ENCODE data around the gene ADAMTSL4. TPM values are rescaled to one million over a fixed set of nuclear protein-coding genes. Genes with fewer than 3 reads are reported as not detected.

The ADAMTSL4 gene
- total RNA-seq, 1 experiment from 2014 or later: 0.42 TPM

DNA sequence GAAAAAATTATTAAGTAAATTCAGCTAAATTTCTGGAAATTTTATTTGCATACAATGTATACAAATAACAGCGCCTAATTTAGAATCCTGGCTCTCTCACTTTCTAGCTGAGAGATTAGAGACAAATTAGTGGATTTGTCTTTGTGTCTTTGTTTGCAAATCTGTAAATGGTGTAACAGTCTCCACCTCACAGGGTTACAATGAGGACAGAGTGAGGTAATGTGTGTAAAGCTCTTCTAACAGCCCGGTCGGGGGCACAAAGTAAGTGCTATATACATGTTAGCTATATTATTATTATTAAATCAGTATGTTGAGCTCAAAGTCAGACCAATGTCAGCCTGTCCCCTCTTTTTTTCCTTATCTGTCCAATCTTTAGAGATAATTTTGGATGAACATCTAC, 5.0 kb upstream of the ADAMTSL4 start:
- no peaks in the 10 kb centered on the region for H3K27me3 ChIP-seq (replicated peaks)
- no peak for DNase-seq (ENCODE audit: low read depth in 1 of 2, low spot score in 2 of 2)
- no peaks in the 10 kb centered on the region for H3K9me3 ChIP-seq (replicated peaks)
- peaks cover 7% of the 10 kb centered on the region; the same call in 1 of the 2 replicates for H3K4me1 ChIP-seq (replicated peaks)
- no peaks in the 10 kb centered on the region for H3K36me3 ChIP-seq
- H3K4me3 ChIP-seq: no peak overlapping the region
- H3K27ac ChIP-seq: no peak overlapping the region

DNA sequence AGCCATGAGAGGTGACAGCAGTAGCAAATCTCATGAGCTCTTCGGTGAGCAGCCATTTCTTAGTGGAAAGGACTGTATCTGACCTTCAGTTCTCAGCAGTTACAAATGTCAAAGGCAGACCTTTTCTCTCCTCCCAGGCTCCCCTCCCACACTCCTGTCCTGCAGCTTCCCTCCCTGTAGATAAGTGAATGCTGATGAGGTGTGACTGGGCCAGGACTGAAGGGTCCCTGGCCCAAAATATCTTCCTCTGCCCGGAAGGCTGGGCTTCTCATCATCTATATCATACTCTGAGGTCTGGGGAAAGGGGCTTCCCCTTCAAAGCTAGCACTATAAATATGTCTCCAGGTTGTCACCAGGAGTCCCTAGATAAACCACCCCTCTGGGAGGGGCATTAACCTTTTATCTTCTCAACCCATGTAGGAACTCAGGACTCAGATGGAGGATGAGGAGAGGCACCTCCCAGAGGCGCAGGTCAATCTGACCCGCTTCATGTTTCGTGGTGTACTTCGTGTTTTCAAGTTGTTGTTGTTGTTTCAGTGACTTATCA, 3.6 kb upstream of the ADAMTSL4 start:
- no peak overlapping the region for H3K27ac ChIP-seq
- no peak for DNase-seq (ENCODE audit: low read depth in 1 of 2, low spot score in 2 of 2)
- peaks cover 12% of the 10 kb centered on the region for H3K4me1 ChIP-seq (replicated peaks)
- no peak overlapping the region for H3K4me3 ChIP-seq
- H3K9me3 ChIP-seq (replicated peaks): no peaks in the 10 kb centered on the region
- H3K36me3 ChIP-seq: no peaks in the 10 kb centered on the region
- no peaks in the 10 kb centered on the region for H3K27me3 ChIP-seq (replicated peaks)

DNA sequence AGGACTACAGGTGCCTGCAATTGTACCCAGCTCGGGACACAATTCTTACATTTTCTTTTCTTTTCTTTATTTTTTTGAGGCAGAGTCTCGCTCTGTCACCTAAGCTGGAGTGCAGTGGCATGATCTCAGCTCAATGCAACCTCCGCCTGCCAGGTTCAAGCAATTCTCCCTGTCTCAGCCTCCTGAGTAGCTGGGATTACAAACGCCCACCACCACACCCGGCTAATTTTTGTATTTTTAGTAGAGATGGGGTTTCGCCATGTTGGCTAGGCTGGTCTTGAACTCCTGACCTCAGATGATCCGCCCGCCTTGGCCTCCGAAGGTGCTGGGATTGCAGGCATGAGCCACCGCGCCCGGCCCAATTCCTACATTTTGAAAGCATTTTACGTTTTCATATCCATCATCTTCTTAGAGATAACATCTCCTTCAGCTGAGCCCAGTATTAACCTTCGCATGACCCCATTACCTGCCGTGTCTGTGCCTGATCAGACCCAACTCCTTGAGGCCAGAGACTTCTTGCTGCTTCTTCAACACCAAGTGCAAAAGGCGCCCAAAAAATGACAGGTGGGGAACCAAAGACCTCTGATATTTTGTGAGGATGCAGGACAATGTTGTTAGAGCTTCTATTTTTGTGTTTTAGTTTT, 2.8 kb upstream of the ADAMTSL4 start:
- no peak for DNase-seq (ENCODE audit: low read depth in 1 of 2, low spot score in 2 of 2)
- H3K9me3 ChIP-seq (replicated peaks): no peaks in the 10 kb centered on the region
- peaks cover 12% of the 10 kb centered on the region for H3K4me1 ChIP-seq (replicated peaks)
- no peaks in the 10 kb centered on the region for H3K27me3 ChIP-seq (replicated peaks)
- H3K36me3 ChIP-seq: no peaks in the 10 kb centered on the region
- H3K4me3 ChIP-seq: no peak overlapping the region
- no peak overlapping the region for H3K27ac ChIP-seq

DNA sequence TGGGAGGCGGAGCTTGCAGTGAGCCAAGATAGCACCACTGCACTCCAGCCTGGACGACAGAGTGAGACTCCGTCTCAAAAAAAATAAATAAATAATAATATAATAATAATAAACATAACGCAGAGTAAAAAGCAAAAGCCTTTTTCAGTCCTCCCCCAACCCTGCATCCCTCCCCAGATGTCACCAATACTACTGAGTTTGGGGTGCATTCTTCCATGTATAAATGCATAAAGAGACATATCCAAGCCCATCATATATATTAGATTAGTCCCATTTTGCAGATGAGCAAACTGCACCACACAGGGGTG, 930 bp upstream of the ADAMTSL4 start:
- no peak overlapping the region for H3K27ac ChIP-seq
- H3K9me3 ChIP-seq (replicated peaks): no peaks in the 10 kb centered on the region
- H3K36me3 ChIP-seq: no peaks in the 10 kb centered on the region
- H3K4me3 ChIP-seq: peak overlapping the region; percentile 43
- H3K27me3 ChIP-seq (replicated peaks): no peaks in the 10 kb centered on the region
- no peak for DNase-seq (ENCODE audit: low read depth in 1 of 2, low spot score in 2 of 2)
- H3K4me1 ChIP-seq (replicated peaks): peaks cover 16% of the 10 kb centered on the region

DNA sequence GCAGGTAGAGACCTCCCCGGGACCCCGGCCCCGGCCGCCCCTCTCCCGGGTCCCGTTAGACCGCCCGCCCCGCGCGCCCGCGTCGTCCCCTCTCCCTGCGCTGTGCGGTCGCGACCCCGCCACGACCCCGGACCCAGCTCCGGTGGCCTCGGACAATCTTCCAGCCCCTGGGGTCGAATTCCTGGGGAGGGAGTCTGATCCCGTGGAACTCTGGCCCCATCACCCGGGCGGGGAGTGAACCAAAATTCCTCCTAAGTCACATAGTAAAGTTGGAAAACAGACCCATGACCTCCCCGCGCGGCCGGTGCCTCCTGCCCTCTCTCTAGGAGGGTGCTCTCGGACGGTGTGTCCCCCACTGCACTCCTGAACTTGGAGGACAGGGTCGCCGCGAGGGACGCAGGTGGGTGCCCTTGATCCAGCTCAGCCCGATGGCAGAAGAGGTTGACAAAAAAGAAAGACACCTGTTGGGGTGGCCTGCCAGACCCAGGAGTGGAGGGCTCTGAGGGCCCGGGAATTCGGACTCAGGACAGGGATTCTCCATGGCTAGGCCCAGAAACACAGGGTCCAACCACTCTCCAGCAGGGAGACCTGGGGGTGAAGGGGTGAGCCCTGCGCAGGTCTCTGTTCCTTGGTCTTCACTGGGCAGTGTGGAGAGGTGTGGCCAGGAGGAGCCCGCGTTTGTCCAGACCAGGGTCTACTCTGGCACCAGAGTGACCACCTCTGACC, 451 bp downstream of the ADAMTSL4 start:
- no peak for DNase-seq (ENCODE audit: low read depth in 1 of 2, low spot score in 2 of 2)
- no peaks in the 10 kb centered on the region for H3K36me3 ChIP-seq
- no peaks in the 10 kb centered on the region for H3K27me3 ChIP-seq (replicated peaks)
- H3K27ac ChIP-seq: no peak overlapping the region
- H3K9me3 ChIP-seq (replicated peaks): no peaks in the 10 kb centered on the region
- peak overlapping the region; percentile 43 for H3K4me3 ChIP-seq
- H3K4me1 ChIP-seq (replicated peaks): peaks cover 16% of the 10 kb centered on the region

DNA sequence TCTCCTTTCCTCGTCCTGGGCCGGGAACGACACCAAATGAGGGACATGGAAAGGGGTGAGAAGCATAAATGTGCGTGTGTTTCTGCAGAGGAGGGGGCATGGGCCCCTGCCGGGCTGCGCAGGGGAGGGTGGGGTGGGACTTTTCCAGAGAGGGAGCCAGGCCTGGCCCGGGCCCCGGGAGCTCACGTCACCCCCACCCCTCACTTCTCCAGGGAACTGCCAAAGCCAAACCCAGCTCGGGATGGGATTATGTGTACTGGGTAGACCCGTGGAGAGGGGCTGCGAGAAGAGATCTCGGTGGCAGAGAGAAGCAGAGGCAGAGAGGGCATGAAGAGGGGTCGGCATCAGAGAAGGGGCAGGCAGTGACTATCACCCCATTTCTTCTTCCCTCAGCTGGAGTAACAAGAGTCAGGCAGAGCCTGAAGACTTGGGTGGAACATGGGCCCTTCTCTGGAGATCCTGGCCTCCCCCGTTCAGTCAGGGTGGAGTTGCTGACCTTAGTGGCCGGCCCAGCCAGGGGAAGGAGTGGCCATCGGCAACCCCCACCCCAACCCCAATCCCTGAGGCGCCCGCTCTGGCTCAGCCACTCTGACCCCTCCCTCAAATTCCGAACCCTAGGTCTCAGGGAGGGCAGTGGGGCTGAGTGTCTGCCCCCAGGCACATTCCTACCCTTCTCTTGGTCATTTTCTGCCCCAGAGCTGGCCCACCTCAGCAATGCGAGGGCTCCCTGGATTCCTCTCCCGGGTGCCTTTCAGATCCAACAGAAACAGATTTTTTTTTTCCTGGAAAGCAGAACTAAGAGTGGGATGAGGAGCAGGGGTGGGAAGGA, 1.2 kb downstream of the ADAMTSL4 start:
- no peak for DNase-seq (ENCODE audit: low read depth in 1 of 2, low spot score in 2 of 2)
- H3K27ac ChIP-seq: no peak overlapping the region
- no peaks in the 10 kb centered on the region for H3K36me3 ChIP-seq
- H3K9me3 ChIP-seq (replicated peaks): no peaks in the 10 kb centered on the region
- H3K27me3 ChIP-seq (replicated peaks): no peaks in the 10 kb centered on the region
- H3K4me3 ChIP-seq: no peak overlapping the region
- peaks cover 16% of the 10 kb centered on the region for H3K4me1 ChIP-seq (replicated peaks)

DNA sequence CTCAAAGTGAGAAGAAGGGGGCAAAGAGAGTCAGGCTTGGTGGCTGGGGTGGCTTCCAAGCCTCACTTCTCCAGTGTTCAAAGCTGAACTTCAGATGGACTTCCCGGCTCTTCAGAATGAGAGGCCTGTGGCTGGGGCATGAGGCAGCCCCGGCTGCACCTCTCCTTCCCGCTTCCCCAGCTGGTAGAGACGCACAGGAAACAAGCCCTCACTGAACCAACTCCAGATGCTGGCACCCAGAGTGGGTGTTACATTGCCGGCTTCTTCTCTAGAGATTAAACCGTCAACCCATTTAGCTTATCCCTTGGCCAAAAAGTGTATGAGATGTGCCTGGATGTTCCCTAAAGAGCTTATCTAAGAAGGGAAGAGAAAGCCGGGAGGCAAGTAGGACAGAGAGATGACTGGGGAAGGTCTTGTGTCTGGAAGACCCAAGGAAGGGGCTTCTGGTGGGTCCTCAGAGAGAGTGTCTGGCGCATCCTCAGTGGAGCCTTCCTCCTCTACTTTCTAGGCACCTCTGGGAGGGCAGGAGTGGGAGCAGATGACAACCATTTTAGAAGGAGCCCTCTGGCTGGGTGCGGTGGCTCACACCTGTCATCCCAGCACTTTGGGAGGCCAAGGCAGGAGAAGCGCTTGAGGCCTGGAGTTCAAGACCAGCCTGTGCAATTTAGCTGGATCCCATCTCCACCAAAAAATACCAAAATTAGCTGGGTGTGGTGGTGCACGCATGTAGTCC, 2.0 kb downstream of the ADAMTSL4 start:
- Histone ChIP-seq H3K4me3 (no peak overlapping the region), H3K27me3 (replicated peaks) (no peaks in the 10 kb centered on the region), H3K27ac (no peak overlapping the region), H3K9me3 (replicated peaks) (no peaks in the 10 kb centered on the region), H3K4me1 (replicated peaks) (peaks cover 16% of the 10 kb centered on the region), H3K36me3 (no peaks in the 10 kb centered on the region)
- DNase-seq (ENCODE audit: low read depth in 1 of 2, low spot score in 2 of 2): no peak

DNA sequence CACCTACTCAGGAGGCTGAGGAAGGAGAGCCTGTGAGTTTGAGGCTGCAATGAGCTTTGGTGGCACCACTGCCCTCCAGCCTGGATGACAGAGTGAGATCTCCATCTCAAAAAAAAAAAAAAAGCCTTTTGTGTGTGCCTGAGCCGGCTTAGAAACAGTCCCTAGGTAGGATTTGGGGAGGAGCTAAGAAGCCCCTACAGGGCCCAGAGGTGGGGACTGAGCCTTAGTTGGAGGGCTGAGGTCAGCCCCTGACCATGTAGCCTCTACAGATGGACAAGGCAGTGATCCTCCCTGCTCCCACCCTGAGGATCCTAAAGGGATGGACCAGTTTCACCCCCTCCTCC, 2.5 kb downstream of the ADAMTSL4 start:
- Histone ChIP-seq H3K27ac (no peak overlapping the region), H3K36me3 (no peaks in the 10 kb centered on the region), H3K9me3 (replicated peaks) (no peaks in the 10 kb centered on the region), H3K27me3 (replicated peaks) (no peaks in the 10 kb centered on the region), H3K4me1 (replicated peaks) (peaks cover 16% of the 10 kb centered on the region), H3K4me3 (no peak overlapping the region)
- no peak for DNase-seq (ENCODE audit: low read depth in 1 of 2, low spot score in 2 of 2)

DNA sequence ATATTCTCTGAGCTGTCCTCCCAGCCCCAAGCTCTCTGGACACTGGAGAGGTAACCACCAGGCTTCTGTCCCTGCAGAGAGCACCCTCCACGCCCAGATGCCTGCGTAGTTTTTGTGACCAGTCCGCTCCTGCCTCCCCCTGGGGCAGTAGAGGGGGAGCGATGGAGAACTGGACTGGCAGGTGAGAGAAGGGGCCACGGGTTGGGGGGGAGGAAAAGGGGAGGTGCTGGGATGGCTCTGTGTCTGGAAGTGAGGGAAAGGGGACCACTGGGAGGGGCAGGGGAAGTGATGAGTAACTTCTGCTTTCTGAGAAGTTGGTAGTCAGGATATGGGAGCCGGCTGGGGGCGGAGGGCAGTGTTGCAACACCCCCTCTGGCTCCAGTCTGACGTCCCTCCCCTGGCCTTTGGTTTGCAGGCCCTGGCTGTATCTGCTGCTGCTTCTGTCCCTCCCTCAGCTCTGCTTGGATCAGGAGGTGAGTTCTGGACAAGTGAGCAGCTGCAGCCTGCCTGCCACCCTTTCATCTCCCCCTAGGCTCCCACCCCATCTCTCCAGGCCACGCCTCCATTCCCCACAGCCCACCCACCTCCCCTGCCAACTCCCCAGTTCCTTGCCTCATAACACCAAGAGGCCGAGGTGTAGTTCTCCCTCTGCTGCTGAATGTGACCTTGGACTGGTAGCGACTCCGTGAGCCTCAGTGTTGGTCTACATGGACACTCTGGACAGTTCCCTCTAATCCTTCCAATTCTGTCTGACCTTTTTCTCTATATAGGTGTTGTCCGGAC, 3.1 kb downstream of the ADAMTSL4 start:
- Histone ChIP-seq H3K27me3 (replicated peaks) (no peaks in the 10 kb centered on the region), H3K27ac (no peak overlapping the region), H3K4me3 (no peak overlapping the region), H3K9me3 (replicated peaks) (no peaks in the 10 kb centered on the region), H3K36me3 (no peaks in the 10 kb centered on the region), H3K4me1 (replicated peaks) (peaks cover 16% of the 10 kb centered on the region)
- DNase-seq (ENCODE audit: low read depth in 1 of 2, low spot score in 2 of 2): no peak

DNA sequence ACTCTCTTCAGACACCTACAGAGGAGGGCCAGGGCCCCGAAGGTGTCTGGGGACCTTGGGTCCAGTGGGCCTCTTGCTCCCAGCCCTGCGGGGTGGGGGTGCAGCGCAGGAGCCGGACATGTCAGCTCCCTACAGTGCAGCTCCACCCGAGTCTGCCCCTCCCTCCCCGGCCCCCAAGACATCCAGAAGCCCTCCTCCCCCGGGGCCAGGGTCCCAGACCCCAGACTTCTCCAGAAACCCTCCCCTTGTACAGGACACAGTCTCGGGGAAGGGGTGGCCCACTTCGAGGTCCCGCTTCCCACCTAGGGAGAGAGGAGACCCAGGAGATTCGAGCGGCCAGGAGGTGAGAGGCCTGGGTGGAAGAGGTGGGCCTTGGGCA, 3.7 kb downstream of the ADAMTSL4 start:
- no peak for DNase-seq (ENCODE audit: low read depth in 1 of 2, low spot score in 2 of 2)
- no peaks in the 10 kb centered on the region for H3K9me3 ChIP-seq (replicated peaks)
- no peaks in the 10 kb centered on the region for H3K36me3 ChIP-seq
- peaks cover 16% of the 10 kb centered on the region for H3K4me1 ChIP-seq (replicated peaks)
- H3K4me3 ChIP-seq: no peak overlapping the region
- H3K27ac ChIP-seq: no peak overlapping the region
- H3K27me3 ChIP-seq (replicated peaks): no peaks in the 10 kb centered on the region

DNA sequence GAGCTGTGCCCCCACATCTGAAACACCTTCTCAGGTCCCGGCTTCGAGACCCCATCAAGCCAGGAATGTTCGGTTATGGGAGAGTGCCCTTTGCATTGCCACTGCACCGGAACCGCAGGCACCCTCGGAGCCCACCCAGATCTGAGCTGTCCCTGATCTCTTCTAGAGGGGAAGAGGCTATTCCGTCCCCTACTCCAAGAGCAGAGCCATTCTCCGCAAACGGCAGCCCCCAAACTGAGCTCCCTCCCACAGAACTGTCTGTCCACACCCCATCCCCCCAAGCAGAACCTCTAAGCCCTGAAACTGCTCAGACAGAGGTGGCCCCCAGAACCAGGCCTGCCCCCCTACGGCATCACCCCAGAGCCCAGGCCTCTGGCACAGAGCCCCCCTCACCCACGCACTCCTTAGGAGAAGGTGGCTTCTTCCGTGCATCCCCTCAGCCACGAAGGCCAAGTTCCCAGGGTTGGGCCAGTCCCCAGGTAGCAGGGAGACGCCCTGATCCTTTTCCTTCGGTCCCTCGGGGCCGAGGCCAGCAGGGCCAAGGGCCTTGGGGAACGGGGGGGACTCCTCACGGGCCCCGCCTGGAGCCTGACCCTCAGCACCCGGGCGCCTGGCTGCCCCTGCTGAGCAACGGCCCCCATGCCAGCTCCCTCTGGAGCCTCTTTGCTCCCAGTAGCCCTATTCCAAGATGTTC, 4.3 kb downstream of the ADAMTSL4 start:
- Histone ChIP-seq H3K4me1 (replicated peaks) (peaks cover 14% of the 10 kb centered on the region), H3K27me3 (replicated peaks) (no peaks in the 10 kb centered on the region), H3K4me3 (no peak overlapping the region), H3K36me3 (no peaks in the 10 kb centered on the region), H3K27ac (no peak overlapping the region), H3K9me3 (replicated peaks) (no peaks in the 10 kb centered on the region)
- no peak for DNase-seq (ENCODE audit: low read depth in 1 of 2, low spot score in 2 of 2)

DNA sequence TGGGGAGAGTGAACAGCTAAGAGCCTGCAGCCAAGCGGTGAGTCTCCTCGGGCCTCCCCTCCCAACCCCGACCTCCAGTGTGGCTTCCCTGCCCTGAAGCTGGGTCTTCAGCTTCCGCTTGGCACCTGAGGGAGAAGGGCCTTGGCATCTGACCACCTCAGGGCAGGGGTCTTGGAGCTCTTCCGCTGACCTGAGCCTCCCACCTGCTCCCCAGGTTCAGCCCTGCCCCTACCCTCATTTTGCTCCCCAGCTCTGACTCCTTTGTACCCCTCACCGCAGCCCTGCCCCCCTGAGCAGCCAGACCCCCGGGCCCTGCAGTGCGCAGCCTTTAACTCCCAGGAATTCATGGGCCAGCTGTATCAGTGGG, 4.9 kb downstream of the ADAMTSL4 start:
- DNase-seq (ENCODE audit: low read depth in 1 of 2, low spot score in 2 of 2): no peak

More for the DNA sequence above, 4.9 kb downstream of the ADAMTSL4 start:
- H3K27me3 ChIP-seq (replicated peaks): no peaks in the 10 kb centered on the region
- no peaks in the 10 kb centered on the region for H3K9me3 ChIP-seq (replicated peaks)
- no peak overlapping the region for H3K4me3 ChIP-seq
- H3K4me1 ChIP-seq (replicated peaks): peaks cover 10% of the 10 kb centered on the region
- no peak overlapping the region for H3K27ac ChIP-seq
- no peaks in the 10 kb centered on the region for H3K36me3 ChIP-seq

Measured in SJSA1 (cell line).